ENCODE measurements around the gene CSNK1D.
A peak's percentile ranks its signal among the peaks of the same experiment; 100 is the strongest.

The CSNK1D gene

GRCh38 chr17:82297714-82298537 is 24.4 kb upstream of the CSNK1D start (continued):
- TF ChIP-seq AEBP2 (tag by site-specific recombination; IDR thresholded peaks at IDR 0.05; ENCODE audit: borderline replicate concordance): no peak
- no peak for TF ChIP-seq MZF1 (tag by site-specific recombination; IDR thresholded peaks at IDR 0.05; ENCODE audit: borderline replicate concordance)
- TF ChIP-seq ZNF10 (tag by site-specific recombination; IDR thresholded peaks at IDR 0.05): no peak
- TF ChIP-seq SP2 (tag by site-specific recombination; IDR thresholded peaks at IDR 0.05): peak; percentile 44; the same call in 1 of the 2 replicates
- TF ChIP-seq KLF10 (tag by site-specific recombination; IDR thresholded peaks at IDR 0.05): no peak
- TF ChIP-seq ZFHX2 (tag by site-specific recombination; conservative IDR thresholded peaks at IDR 0.05): peak; percentile 80
- TF ChIP-seq INSM2 (tag by site-specific recombination; IDR thresholded peaks at IDR 0.05): no peak
- no peak for TF ChIP-seq ZNF76 (tag by site-specific recombination; IDR thresholded peaks at IDR 0.05; ENCODE audit: borderline replicate concordance, low read depth)
- no peak for TF ChIP-seq HOXA7 (CRISPR knock-in tag; IDR thresholded peaks at IDR 0.05; ENCODE audit: borderline replicate concordance)
- TF ChIP-seq ZNF776 (tag by site-specific recombination; IDR thresholded peaks at IDR 0.05; ENCODE audit: borderline replicate concordance): no peak
- no peak for TF ChIP-seq ZNF23 (tag by site-specific recombination; IDR thresholded peaks at IDR 0.05; ENCODE audit: borderline replicate concordance)
- TF ChIP-seq TRIM28 (IDR thresholded peaks at IDR 0.05; ENCODE audit: borderline replicate concordance, low read length): no peak
- TF ChIP-seq WT1 (tag by site-specific recombination; IDR thresholded peaks at IDR 0.05): no peak
- no peak for TF ChIP-seq ZNF529 (tag by site-specific recombination; IDR thresholded peaks at IDR 0.05; ENCODE audit: insufficient replicate concordance)
- TF ChIP-seq RBAK (tag by site-specific recombination; IDR thresholded peaks at IDR 0.05): 0 out of 2 replicates have a peak, but pooled peaks have one; percentile 14
- no peak for TF ChIP-seq ZNF596 (tag by site-specific recombination; IDR thresholded peaks at IDR 0.05)
- no peak for TF ChIP-seq ZSCAN23 (tag by site-specific recombination; IDR thresholded peaks at IDR 0.05)
- no peak for TF ChIP-seq ZNF501 (tag by site-specific recombination; IDR thresholded peaks at IDR 0.05)
- TF ChIP-seq ZNF155 (tag by site-specific recombination; IDR thresholded peaks at IDR 0.05): no peak
- TF ChIP-seq KLF16 (tag by site-specific recombination; IDR thresholded peaks at IDR 0.05): peak; percentile 68; the same call in 1 of the 2 replicates
- TF ChIP-seq ZBTB49 (tag by site-specific recombination; IDR thresholded peaks at IDR 0.05; ENCODE audit: low read depth): no peak
- peak; percentile 75; the same call in 1 of the 2 replicates for TF ChIP-seq ZEB2 (tag by site-specific recombination; IDR thresholded peaks at IDR 0.05)
- no peak for TF ChIP-seq ZNF140 (tag by site-specific recombination; IDR thresholded peaks at IDR 0.05)
- no peak for TF ChIP-seq GFI1B (tag by site-specific recombination; IDR thresholded peaks at IDR 0.05)
- TF ChIP-seq ZNF629 (tag by site-specific recombination; IDR thresholded peaks at IDR 0.05): peak; percentile 84
- no peak for TF ChIP-seq ZNF747 (tag by site-specific recombination; IDR thresholded peaks at IDR 0.05)
- no peak for TF ChIP-seq ZNF404 (tag by site-specific recombination; IDR thresholded peaks at IDR 0.05)
- TF ChIP-seq ZNF510 (tag by site-specific recombination; IDR thresholded peaks at IDR 0.05; ENCODE audit: insufficient replicate concordance): no peak
- peak; percentile 70 for TF ChIP-seq SP7 (tag by site-specific recombination; IDR thresholded peaks at IDR 0.05)
- TF ChIP-seq EGR2 (tag by site-specific recombination; IDR thresholded peaks at IDR 0.05; ENCODE audit: low read depth): peak; percentile 63; the same call in 1 of the 2 replicates
- peak; percentile 46 for TF ChIP-seq CTCF (tag by site-specific recombination; IDR thresholded peaks at IDR 0.05)
- peak; percentile 60 for TF ChIP-seq ZBTB26 (tag by site-specific recombination; optimal IDR thresholded peaks at IDR 0.05)
